ENCODE results near the gene HMG20B. TPM values are rescaled to one million over a fixed set of nuclear protein-coding genes. Genes with fewer than 3 reads are reported as not detected.

HMG20B gene
- polyA plus RNA-seq, 1 of the 3 experiments (the other 2 are of a cell fraction) = 92.0 TPM

DNA sequence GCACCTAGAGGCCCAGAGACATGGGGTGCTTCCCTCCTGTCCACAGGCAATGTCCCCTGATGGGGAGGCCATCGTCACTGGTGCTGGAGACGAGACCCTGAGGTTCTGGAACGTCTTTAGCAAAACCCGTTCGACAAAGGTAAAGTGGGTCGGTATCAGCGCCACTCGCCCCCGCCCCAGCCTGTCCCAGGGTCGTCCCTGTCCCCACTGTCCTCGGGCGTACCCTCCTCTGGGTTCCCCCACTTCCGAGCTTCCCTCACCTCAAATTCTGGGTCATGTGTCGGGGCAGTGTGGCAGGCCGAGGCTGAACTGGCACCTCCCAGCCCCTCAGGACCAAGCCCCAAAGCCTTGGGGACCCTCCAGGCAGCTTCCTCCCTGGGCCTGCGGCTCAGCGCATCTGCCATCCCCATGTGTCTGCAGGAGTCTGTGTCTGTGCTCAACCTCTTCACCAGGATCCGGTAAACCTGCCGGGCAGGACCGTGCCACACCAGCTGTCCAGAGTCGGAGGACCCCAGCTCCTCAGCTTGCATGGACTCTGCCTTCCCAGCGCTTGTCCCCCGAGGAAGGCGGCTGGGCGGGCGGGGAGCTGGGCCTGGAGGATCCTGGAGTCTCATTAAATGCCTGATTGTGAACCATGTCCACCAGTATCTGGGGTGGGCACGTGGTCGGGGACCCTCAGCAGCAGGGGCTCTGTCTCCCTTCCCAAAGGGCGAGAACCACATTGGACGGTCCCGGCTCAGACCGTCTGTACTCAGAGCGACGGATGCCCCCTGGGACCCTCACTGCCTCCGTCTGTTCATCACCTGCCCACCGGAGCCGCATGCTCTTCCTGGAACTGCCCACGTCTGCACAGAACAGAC, 38.1 kb upstream of the HMG20B start:
- Histone ChIP-seq H4K20me1 (ENCODE audit: insufficient read depth) (peaks cover 9% of the 10 kb centered on the region), H3K4me3 (ENCODE audit: low read depth in 2 of 2, low read length in 1 of 2) (no peak overlapping the region), H3K4me1 (ENCODE audit: control insufficient read depth in 1 of 2, insufficient read depth in 2 of 2, low read depth in 1 of 2, low read length in 1 of 2) (no peaks in the 10 kb centered on the region; a peak in 1 of 4 replicates), H3K27ac (ENCODE audit: low read depth in 2 of 2, low read length in 1 of 2) (no peak overlapping the region), H3K9me3 (no peaks in the 10 kb centered on the region), H2AFZ (ENCODE audit: low read depth) (no peak overlapping the region), H3K27me3 (ENCODE audit: insufficient read depth) (no peaks in the 10 kb centered on the region), H3F3A (replicated peaks; ENCODE audit: insufficient read depth) (peaks cover 9% of the 10 kb centered on the region), H3K9me2 (no peaks in the 10 kb centered on the region), H3K79me2 (ENCODE audit: insufficient read depth) (no peaks in the 10 kb centered on the region), H3K36me3 (replicated peaks in 1 of 2; ENCODE audit: control insufficient read depth in 1 of 2, insufficient read depth in 2 of 2, low read length in 1 of 2) (peaks cover 0 to 49% of the 10 kb centered on the region in 2 experiments), H3K4me2 (no peak overlapping the region), H3K9ac (no peak overlapping the region)
- ChIA-PET CTCF (interaction anchor here (0.9 kb wide), 1 partner anchor 11 kb away, joined by 4 read pairs; no protein-coding TSS in a partner anchor), POLR2A (no interaction called here)
- WGBS (ENCODE audit: low lambda C conversion rate) = 94% methylated on average over 12 of the region's 38 CpGs
- no peak for DNase-seq
- TF ChIP-seq JUND (IDR thresholded peaks at IDR 0.05) (no peak), EP300 (IDR thresholded peaks at IDR 0.05; ENCODE audit: borderline replicate concordance in 1 of 2, low read depth in 1 of 2, low read length in 1 of 2) (no peak), RXRA (IDR thresholded peaks at IDR 0.05; ENCODE audit: borderline replicate concordance, low read depth) (no peak), NRF1 (IDR thresholded peaks at IDR 0.05; ENCODE audit: low read depth, low read length) (no peak), NFIC (IDR thresholded peaks at IDR 0.05; ENCODE audit: borderline replicate concordance) (no peak), GABPA (IDR thresholded peaks at IDR 0.05; ENCODE audit: low read depth) (no peak), RAD21 (IDR thresholded peaks at IDR 0.05; ENCODE audit: low read length) (no peak)
- TF ChIP-seq, protein P1, sequence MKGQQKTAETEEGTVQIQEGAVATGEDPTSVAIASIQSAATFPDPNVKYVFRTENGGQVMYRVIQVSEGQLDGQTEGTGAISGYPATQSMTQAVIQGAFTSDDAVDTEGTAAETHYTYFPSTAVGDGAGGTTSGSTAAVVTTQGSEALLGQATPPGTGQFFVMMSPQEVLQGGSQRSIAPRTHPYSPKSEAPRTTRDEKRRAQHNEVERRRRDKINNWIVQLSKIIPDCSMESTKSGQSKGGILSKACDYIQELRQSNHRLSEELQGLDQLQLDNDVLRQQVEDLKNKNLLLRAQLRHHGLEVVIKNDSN (IDR thresholded peaks at IDR 0.05; ENCODE audit: borderline replicate concordance, low read depth) = no peak

DNA sequence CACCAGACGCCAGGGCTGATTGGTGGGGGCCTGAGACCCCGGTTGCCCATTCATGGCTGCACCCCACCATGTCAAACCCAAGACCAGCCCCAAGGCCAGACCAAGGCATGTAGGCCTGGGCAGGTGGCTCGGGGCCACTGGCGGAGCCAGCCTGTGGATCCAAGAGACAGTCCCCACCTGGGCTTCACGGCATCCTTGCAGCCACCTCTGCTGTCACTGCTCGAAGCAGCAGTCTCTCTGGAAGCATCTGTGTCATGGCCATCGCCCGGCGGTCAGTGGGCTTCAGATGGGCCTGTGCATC, 37.6 kb upstream of the HMG20B start:
- no peak for DNase-seq
- Histone ChIP-seq H2AFZ (ENCODE audit: low read depth) (no peak overlapping the region), H3K27ac (ENCODE audit: low read depth in 2 of 2, low read length in 1 of 2) (no peak overlapping the region), H3K9me2 (no peaks in the 10 kb centered on the region), H3K9ac (no peak overlapping the region), H3K4me1 (ENCODE audit: control insufficient read depth in 1 of 2, insufficient read depth in 2 of 2, low read depth in 1 of 2, low read length in 1 of 2) (no peaks in the 10 kb centered on the region; a peak in 1 of 4 replicates), H3F3A (replicated peaks; ENCODE audit: insufficient read depth) (peaks cover 9% of the 10 kb centered on the region), H4K20me1 (ENCODE audit: insufficient read depth) (peaks cover 9% of the 10 kb centered on the region), H3K9me3 (no peaks in the 10 kb centered on the region), H3K27me3 (ENCODE audit: insufficient read depth) (no peaks in the 10 kb centered on the region), H3K79me2 (ENCODE audit: insufficient read depth) (no peaks in the 10 kb centered on the region), H3K4me2 (no peak overlapping the region), H3K36me3 (replicated peaks in 1 of 2; ENCODE audit: control insufficient read depth in 1 of 2, insufficient read depth in 2 of 2, low read length in 1 of 2) (peaks cover 0 to 49% of the 10 kb centered on the region in 2 experiments), H3K4me3 (ENCODE audit: low read depth in 2 of 2, low read length in 1 of 2) (no peak overlapping the region)
- POLR2A ChIA-PET = no interaction called here
- CTCF ChIA-PET = interaction anchor here (2.4 kb wide), 1 partner anchor 11 kb away, joined by 16 read pairs; no protein-coding TSS in a partner anchor
- WGBS (ENCODE audit: low lambda C conversion rate) = 100% methylated on average over 2 of the region's 9 CpGs
- TF ChIP-seq ELF1 (IDR thresholded peaks at IDR 0.05) = no peak
- TF ChIP-seq GABPA (IDR thresholded peaks at IDR 0.05; ENCODE audit: low read depth) = no peak
- TF ChIP-seq CHD2 (IDR thresholded peaks at IDR 0.05; ENCODE audit: low read length, partially characterized antibody) = no peak
- no peak for TF ChIP-seq FOXJ3 (CRISPR knock-in tag; IDR thresholded peaks at IDR 0.05)
- no peak for TF ChIP-seq SIN3A (IDR thresholded peaks at IDR 0.05; ENCODE audit: borderline replicate concordance, low read depth, low read length)
- TF ChIP-seq, protein P2, sequence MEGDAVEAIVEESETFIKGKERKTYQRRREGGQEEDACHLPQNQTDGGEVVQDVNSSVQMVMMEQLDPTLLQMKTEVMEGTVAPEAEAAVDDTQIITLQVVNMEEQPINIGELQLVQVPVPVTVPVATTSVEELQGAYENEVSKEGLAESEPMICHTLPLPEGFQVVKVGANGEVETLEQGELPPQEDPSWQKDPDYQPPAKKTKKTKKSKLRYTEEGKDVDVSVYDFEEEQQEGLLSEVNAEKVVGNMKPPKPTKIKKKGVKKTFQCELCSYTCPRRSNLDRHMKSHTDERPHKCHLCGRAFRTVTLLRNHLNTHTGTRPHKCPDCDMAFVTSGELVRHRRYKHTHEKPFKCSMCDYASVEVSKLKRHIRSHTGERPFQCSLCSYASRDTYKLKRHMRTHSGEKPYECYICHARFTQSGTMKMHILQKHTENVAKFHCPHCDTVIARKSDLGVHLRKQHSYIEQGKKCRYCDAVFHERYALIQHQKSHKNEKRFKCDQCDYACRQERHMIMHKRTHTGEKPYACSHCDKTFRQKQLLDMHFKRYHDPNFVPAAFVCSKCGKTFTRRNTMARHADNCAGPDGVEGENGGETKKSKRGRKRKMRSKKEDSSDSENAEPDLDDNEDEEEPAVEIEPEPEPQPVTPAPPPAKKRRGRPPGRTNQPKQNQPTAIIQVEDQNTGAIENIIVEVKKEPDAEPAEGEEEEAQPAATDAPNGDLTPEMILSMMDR (IDR thresholded peaks at IDR 0.05) = no peak
- TF ChIP-seq, protein P3, sequence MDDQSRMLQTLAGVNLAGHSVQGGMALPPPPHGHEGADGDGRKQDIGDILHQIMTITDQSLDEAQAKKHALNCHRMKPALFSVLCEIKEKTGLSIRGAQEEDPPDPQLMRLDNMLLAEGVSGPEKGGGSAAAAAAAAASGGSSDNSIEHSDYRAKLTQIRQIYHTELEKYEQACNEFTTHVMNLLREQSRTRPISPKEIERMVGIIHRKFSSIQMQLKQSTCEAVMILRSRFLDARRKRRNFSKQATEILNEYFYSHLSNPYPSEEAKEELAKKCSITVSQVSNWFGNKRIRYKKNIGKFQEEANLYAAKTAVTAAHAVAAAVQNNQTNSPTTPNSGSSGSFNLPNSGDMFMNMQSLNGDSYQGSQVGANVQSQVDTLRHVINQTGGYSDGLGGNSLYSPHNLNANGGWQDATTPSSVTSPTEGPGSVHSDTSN (IDR thresholded peaks at IDR 0.05) = no peak
- no peak for TF ChIP-seq RFX5 (IDR thresholded peaks at IDR 0.05; ENCODE audit: low read length)
- no peak for TF ChIP-seq TAF1 (IDR thresholded peaks at IDR 0.05; ENCODE audit: borderline replicate concordance, low read depth, low read length)
- TF ChIP-seq, protein P4, sequence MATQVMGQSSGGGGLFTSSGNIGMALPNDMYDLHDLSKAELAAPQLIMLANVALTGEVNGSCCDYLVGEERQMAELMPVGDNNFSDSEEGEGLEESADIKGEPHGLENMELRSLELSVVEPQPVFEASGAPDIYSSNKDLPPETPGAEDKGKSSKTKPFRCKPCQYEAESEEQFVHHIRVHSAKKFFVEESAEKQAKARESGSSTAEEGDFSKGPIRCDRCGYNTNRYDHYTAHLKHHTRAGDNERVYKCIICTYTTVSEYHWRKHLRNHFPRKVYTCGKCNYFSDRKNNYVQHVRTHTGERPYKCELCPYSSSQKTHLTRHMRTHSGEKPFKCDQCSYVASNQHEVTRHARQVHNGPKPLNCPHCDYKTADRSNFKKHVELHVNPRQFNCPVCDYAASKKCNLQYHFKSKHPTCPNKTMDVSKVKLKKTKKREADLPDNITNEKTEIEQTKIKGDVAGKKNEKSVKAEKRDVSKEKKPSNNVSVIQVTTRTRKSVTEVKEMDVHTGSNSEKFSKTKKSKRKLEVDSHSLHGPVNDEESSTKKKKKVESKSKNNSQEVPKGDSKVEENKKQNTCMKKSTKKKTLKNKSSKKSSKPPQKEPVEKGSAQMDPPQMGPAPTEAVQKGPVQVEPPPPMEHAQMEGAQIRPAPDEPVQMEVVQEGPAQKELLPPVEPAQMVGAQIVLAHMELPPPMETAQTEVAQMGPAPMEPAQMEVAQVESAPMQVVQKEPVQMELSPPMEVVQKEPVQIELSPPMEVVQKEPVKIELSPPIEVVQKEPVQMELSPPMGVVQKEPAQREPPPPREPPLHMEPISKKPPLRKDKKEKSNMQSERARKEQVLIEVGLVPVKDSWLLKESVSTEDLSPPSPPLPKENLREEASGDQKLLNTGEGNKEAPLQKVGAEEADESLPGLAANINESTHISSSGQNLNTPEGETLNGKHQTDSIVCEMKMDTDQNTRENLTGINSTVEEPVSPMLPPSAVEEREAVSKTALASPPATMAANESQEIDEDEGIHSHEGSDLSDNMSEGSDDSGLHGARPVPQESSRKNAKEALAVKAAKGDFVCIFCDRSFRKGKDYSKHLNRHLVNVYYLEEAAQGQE (IDR thresholded peaks at IDR 0.05; ENCODE audit: low read depth, low read length) = no peak
- no peak for TF ChIP-seq MXI1 (IDR thresholded peaks at IDR 0.05; ENCODE audit: low read depth, low read length)
- TF ChIP-seq EZH2phosphoT487 (IDR thresholded peaks at IDR 0.05; ENCODE audit: borderline replicate concordance, low read depth) = no peak
- TF ChIP-seq, protein P5, sequence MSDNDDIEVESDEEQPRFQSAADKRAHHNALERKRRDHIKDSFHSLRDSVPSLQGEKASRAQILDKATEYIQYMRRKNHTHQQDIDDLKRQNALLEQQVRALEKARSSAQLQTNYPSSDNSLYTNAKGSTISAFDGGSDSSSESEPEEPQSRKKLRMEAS (IDR thresholded peaks at IDR 0.05; ENCODE audit: low read depth) = no peak
